ENCODE results near the gene BPHL. TPM values are rescaled to one million over a fixed set of nuclear protein-coding genes. Genes with fewer than 3 reads are reported as not detected.
A peak's percentile ranks its signal among the peaks of the same experiment; 100 is the strongest.

Gene BPHL
- total RNA-seq, 1 experiment from 2014 or later, result 48.7 TPM

GRCh38 chr6:3195420-3195694 lies 76.8 kb downstream of the BPHL start:
- H4K20me1 ChIP-seq (ENCODE audit: control insufficient read depth, insufficient read depth, insufficient read length), result no peaks in the 10 kb centered on the region
- no peak overlapping the region for H3K27ac ChIP-seq (ENCODE audit: insufficient read length, low read depth, low read length)
- no peak overlapping the region for H2BK5ac ChIP-seq (ENCODE audit: insufficient read length, low read length)
- no peak for TF ChIP-seq CTCF (conservative IDR thresholded peaks at IDR 0.05)
- H3K27me3 Mint-ChIP-seq (ENCODE audit: low read depth), result no peaks in the 10 kb centered on the region
- no peaks in the 10 kb centered on the region for H3K79me2 ChIP-seq (ENCODE audit: insufficient read depth, low read length)
- no peak overlapping the region for H4K5ac ChIP-seq (ENCODE audit: insufficient read length, low read depth, low read length)
- H3K4me2 ChIP-seq (ENCODE audit: insufficient read depth, insufficient read length, low read length), result peak overlapping the region; percentile 11
- H4K8ac ChIP-seq (replicated peaks; ENCODE audit: insufficient read length, low read depth, low read length), result no peak overlapping the region
- no peak overlapping the region for H2AFZ ChIP-seq (ENCODE audit: low read length)
- H3K56ac ChIP-seq (ENCODE audit: insufficient read length, low read depth, low read length), result no peak overlapping the region
- no peak overlapping the region for H3T11ph ChIP-seq (ENCODE audit: low read length)
- H3K4me1 ChIP-seq (ENCODE audit: insufficient read depth, low read length), result peaks cover 12% of the 10 kb centered on the region
- H3K4me1 Mint-ChIP-seq, result peaks cover 16 to 19% of the 10 kb centered on the region in 2 experiments
- H2BK15ac ChIP-seq (ENCODE audit: low read depth, low read length), result no peak overlapping the region
- no peak overlapping the region for H2BK12ac ChIP-seq (ENCODE audit: insufficient read length, low read depth, low read length)
- H3K27ac Mint-ChIP-seq, result no peak overlapping the region
- H2AK5ac ChIP-seq (ENCODE audit: insufficient read length, low read length), result no peak overlapping the region
- no peak overlapping the region for H2BK20ac ChIP-seq (ENCODE audit: low read depth, low read length, poor library complexity, severe bottlenecking)
- no peak overlapping the region for H3K4me3 Mint-ChIP-seq
- no peak overlapping the region for H3K4ac ChIP-seq (ENCODE audit: low read depth, low read length)
- no peak overlapping the region for H3K18ac ChIP-seq (ENCODE audit: insufficient read length, low read depth, low read length)
- H3K14ac ChIP-seq (ENCODE audit: insufficient read depth, low read length), result no peak overlapping the region
- H4K91ac ChIP-seq (ENCODE audit: insufficient read length, low read depth, low read length), result no peak overlapping the region
- no peak overlapping the region for H3K23ac ChIP-seq (ENCODE audit: insufficient read length, low read depth, low read length)
- H3K36me3 Mint-ChIP-seq (ENCODE audit: insufficient read depth in 1 of 3, low read depth in 3 of 3), result peaks cover 2 to 3% (median 2%) of the 10 kb centered on the region in 3 experiments; a peak in 3 of 7 replicates
- no peaks in the 10 kb centered on the region for H3K23me2 ChIP-seq (ENCODE audit: insufficient read length, low read depth, low read length, poor library complexity, severe bottlenecking)
- no CpG with 5 or more reads among the region's 5 CpGs for whole genome bisulfite sequencing (ENCODE audit: extremely low coverage, insufficient read length, low lambda C conversion rate)
- H2BK120ac ChIP-seq (ENCODE audit: low read depth, low read length, poor library complexity, severe bottlenecking), result no peak overlapping the region
- no peaks in the 10 kb centered on the region for H3K79me1 ChIP-seq (ENCODE audit: insufficient read depth, low read depth, low read length, poor library complexity, severe bottlenecking)
- peaks cover 4 to 6% of the 10 kb centered on the region in 2 experiments for H3K9me3 Mint-ChIP-seq
- no peaks in the 10 kb centered on the region for H3K27me3 ChIP-seq (ENCODE audit: insufficient read depth, low read length)
- H3K9ac ChIP-seq (ENCODE audit: extremely low read depth, insufficient read length, low read length), result no peak overlapping the region
- DNase-seq, result no peak
- H3K9me3 ChIP-seq (ENCODE audit: control insufficient read depth, low read depth, low read length), result no peaks in the 10 kb centered on the region

All from H9 (cell line).